GM10248 (cell line): ENCODE measurements around the gene AKT2.

ENCODE experiments used
- CTCF ChIA-PET: fragments of 300-600 bp; sonication (Branson Sonifier 250); formaldehyde crosslinking; extraction: SDS; loops from one replicate; lab custom pipeline; 2021; ENCODE audit warnings: antibody characterized with exemption; lab: Yijun Ruan, JAX
- POLR2A ChIA-PET: fragments of 350-650 bp; sonication (Branson Sonifier 250); formaldehyde crosslinking; extraction: SDS; loops from one replicate; lab custom pipeline; 2020; ENCODE audit warnings: antibody characterized with exemption; lab: Yijun Ruan, JAX
- DNase-seq: peaks from one replicate; pipeline ENCODE4 v3.0.0; 2012; ENCODE audit errors: extremely low spot score
- TF ChIP-seq, protein P1 (sequence below): IDR thresholded peaks from 2 replicates; pipeline ENCODE4 v1.5.1; 2012; ENCODE audit warnings: mild to moderate bottlenecking, low read depth; ENCODE audit errors: extremely low read depth, missing control alignments, control extremely low read depth

AKT2 gene

DNA sequence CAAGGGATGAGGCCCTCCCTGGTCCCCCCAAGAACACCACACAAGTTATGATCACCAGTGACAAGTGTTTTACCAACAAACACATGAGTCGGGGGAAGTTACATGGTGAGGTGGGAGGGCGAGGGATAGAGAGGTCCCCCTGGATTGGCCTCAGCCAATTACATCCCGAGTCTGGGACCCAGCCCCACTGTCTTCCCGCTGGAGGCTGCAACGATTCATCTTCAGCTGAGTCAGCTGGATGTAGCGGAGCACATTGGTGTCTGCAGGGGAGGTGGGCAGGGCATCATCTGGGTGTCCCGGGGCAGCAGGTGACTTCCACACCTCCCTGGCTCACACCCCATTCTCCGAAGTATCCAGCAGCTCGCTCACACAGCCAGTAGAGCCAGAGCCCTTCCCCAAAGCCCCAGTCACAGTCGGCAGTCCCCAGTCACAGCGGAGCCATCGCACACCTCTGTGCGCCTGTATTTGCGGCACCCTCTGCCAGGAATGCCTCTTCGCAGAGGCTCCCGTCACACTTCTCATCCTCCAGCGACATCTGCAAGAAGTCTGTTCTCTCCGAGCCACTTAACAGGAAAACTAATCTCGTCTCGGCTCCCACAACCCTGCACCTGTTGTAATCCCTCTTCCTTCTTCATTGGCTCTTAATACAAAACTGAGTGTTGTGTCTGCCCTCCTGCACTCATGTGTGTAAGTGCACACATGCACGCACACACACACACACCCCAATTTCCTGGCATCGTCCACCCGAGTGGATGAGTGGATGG, 69.0 kb downstream of the AKT2 start:
- CTCF ChIA-PET = no interaction called here
- TF ChIP-seq, protein P1, sequence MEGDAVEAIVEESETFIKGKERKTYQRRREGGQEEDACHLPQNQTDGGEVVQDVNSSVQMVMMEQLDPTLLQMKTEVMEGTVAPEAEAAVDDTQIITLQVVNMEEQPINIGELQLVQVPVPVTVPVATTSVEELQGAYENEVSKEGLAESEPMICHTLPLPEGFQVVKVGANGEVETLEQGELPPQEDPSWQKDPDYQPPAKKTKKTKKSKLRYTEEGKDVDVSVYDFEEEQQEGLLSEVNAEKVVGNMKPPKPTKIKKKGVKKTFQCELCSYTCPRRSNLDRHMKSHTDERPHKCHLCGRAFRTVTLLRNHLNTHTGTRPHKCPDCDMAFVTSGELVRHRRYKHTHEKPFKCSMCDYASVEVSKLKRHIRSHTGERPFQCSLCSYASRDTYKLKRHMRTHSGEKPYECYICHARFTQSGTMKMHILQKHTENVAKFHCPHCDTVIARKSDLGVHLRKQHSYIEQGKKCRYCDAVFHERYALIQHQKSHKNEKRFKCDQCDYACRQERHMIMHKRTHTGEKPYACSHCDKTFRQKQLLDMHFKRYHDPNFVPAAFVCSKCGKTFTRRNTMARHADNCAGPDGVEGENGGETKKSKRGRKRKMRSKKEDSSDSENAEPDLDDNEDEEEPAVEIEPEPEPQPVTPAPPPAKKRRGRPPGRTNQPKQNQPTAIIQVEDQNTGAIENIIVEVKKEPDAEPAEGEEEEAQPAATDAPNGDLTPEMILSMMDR = no peak
- no peak for DNase-seq
- POLR2A ChIA-PET = no interaction called here

DNA sequence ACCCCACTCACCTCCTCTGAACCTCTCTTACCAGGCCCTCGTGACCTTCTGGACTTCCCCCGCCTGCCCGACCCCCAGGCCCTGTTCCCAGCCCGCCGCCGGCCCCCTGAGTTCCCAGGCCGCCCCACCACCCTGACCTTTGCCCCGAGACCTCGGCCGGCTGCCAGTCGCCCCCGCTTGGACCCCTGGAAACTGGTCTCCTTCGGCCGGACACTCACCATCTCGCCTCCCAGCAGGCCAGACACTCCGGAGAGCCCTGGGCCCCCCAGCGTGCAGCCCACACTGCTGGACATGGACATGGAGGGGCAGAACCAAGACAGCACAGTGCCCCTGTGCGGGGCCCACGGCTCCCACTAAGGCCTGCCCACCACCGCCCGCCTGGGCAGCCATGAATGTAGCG, 70.2 kb downstream of the AKT2 start:
- DNase-seq = no peak
- POLR2A ChIA-PET = no interaction called here
- TF ChIP-seq, protein P1 = no peak
- CTCF ChIA-PET = interaction anchor here (1.0 kb wide), 1 partner anchor 50 kb away, joined by 3 read pairs; no protein-coding TSS in a partner anchor

DNA sequence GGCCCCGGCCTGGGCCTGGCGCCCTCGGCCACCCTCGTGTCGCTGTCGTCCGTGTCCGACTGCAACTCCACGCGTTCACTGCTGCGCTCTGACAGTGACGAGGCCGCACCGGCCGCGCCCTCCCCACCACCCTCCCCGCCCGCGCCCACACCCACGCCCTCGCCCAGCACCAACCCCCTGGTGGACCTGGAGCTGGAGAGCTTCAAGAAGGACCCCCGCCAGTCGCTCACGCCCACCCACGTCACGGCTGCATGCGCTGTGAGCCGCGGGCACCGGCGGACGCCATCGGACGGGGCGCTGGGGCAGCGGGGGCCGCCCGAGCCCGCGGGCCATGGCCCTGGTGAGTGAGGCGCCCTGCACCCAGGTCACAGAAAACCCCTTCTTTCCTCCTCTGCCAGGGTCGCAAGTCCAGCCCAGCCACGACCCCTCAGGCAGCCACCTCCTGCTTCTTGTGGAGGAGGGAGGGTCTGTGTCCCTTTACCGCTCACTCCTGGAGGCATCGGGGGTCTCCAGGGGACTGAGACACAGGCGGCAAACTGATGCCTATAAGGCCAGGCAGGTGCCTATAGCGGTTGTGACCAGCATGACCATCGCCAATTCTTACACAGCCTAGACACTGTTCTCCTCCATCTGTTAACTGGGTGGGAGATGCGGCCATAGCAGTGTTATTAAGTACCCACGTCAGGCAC, 71.1 kb downstream of the AKT2 start:
- TF ChIP-seq, protein P1 = no peak
- DNase-seq = no peak
- POLR2A ChIA-PET = no interaction called here
- CTCF ChIA-PET = interaction anchor here (1.0 kb wide), 1 partner anchor 49 kb away, joined by 3 read pairs; no protein-coding TSS in a partner anchor

DNA sequence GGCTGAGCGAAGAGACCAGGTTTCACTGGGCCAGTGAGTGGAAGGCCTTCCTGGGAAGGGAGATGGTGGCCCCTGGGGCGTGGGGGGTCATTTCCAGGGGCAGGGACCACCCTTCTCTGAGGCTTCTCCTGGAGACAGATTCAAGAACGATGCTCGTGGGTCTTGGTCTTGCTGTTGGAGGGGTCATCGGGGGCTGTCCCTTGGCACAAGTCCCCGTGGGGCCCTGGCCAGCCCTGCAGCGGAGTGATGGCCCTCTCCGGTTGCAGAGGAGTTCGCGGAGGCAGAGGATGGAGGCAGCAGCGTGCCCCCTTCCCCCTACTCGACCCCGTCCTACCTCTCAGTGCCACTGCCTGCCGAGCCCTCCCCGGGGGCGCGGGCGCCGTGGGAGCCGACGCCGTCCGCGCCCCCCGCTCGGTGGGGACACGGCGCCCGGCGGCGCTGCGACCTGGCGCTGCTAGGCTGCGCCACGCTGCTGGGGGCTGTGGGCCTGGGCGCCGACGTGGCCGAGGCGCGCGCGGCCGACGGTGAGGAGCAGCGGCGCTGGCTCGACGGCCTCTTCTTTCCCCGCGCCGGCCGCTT, 71.8 kb downstream of the AKT2 start:
- POLR2A ChIA-PET = no interaction called here
- CTCF ChIA-PET = no interaction called here
- no peak for DNase-seq
- TF ChIP-seq, protein P1 = no peak

DNA sequence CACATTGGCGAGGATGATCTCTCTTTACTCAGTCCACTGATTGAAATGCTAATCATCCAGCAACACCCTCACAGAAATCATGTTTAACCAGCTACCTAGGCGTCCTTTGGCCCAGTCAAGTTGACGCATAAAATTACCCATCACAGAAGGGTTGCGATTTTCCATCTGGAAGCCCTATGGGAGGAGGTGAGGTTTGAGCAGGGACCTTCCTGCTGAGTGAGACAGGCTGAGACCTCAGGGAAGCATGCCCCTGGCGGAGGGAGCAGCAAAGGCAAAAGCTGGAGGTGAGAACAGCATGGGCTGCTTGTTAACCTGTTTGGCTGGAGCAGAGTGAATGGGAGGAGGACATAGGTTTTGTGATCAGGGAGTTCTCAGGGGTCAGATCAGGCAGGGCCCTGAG, 74.3 kb downstream of the AKT2 start:
- CTCF ChIA-PET = no interaction called here
- no peak for DNase-seq
- TF ChIP-seq, protein P1 = no peak
- POLR2A ChIA-PET = no interaction called here

DNA sequence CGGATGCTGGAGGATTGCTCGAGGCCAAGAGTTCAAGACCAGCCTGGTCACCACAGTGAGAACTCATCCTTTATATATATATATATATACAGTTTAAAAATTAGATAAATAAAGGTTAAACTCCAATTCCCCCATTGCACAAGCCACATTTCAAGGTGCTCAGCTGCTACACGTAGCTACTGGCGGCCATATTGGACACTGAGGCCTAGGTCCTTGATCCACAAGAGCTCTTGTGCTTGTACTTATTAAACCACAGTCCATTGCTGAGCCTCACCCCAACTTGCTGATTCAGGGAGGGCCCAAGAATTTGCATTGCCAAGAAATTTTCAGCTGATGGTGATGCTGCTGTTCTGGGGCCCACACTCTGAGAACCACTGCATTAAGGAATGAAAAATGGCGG, 76.5 kb downstream of the AKT2 start:
- POLR2A ChIA-PET = interaction anchor here (0.5 kb wide), 1 partner anchor 78 kb away, joined by 7 read pairs; no protein-coding TSS in a partner anchor
- DNase-seq = no peak
- TF ChIP-seq, protein P1 = no peak
- CTCF ChIA-PET = no interaction called here
